Measurements from ENCODE around the gene DSN1.

The DSN1 gene

DNA sequence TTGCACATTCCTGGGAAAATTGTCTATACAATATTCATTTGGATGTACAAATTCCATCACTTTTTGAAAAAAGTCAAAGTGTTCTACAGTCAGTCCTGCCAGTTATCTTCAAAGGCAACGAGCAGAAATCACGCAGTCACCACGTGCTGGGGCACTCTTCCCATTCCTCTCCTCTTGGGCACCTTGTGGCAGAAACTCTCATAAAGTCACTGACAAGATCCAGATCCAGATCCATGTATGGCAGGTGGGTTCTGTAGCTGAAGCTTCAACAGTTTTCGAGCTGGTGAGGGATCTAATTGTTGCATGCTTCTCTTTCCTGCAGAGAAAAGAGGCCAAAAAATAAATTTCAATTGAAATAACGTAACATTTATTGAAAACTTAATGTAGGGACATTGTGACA lies 21.0 kb downstream of the DSN1 start:
- Histone ChIP-seq H3K9ac (ENCODE audit: low read length) (no peak overlapping the region), H3K4me1 (ENCODE audit: insufficient read depth, low read length, severe bottlenecking) (peaks cover 3% of the 10 kb centered on the region), H4K20me1 (ENCODE audit: insufficient read depth, low read length) (no peaks in the 10 kb centered on the region), H3K9me2 (ENCODE audit: low read depth, low read length) (no peaks in the 10 kb centered on the region), H2AFZ (ENCODE audit: low read length) (no peak overlapping the region), H3K79me2 (ENCODE audit: insufficient read depth, low read length) (no peaks in the 10 kb centered on the region), H3K27ac (ENCODE audit: low read depth, low read length, poor library complexity, severe bottlenecking) (no peak overlapping the region), H3K4me2 (ENCODE audit: low read length) (no peak overlapping the region), H3K9me3 (ENCODE audit: low read length) (no peaks in the 10 kb centered on the region), H3F3A (ENCODE audit: insufficient read depth, low read length) (no peaks in the 10 kb centered on the region), H3K27me3 (ENCODE audit: insufficient read depth, low read length) (no peaks in the 10 kb centered on the region), H3K36me3 (ENCODE audit: insufficient read depth, low read length) (peaks cover 62% of the 10 kb centered on the region), H3K4me3 (ENCODE audit: low read depth, low read length, poor library complexity, severe bottlenecking) (no peak overlapping the region)
- TF ChIP-seq, protein P1, sequence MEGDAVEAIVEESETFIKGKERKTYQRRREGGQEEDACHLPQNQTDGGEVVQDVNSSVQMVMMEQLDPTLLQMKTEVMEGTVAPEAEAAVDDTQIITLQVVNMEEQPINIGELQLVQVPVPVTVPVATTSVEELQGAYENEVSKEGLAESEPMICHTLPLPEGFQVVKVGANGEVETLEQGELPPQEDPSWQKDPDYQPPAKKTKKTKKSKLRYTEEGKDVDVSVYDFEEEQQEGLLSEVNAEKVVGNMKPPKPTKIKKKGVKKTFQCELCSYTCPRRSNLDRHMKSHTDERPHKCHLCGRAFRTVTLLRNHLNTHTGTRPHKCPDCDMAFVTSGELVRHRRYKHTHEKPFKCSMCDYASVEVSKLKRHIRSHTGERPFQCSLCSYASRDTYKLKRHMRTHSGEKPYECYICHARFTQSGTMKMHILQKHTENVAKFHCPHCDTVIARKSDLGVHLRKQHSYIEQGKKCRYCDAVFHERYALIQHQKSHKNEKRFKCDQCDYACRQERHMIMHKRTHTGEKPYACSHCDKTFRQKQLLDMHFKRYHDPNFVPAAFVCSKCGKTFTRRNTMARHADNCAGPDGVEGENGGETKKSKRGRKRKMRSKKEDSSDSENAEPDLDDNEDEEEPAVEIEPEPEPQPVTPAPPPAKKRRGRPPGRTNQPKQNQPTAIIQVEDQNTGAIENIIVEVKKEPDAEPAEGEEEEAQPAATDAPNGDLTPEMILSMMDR (IDR thresholded peaks at IDR 0.05; ENCODE audit: low read length) = no peak
- no peak for TF ChIP-seq EZH2 (IDR thresholded peaks at IDR 0.05; ENCODE audit: borderline replicate concordance, low read length)

GRCh38 chr20:36745927-36746659 lies 27.5 kb downstream of the DSN1 start, which contains the start of gene NDRG3:
Gene NDRG3 (minus strand): TSS chr20:36746090. CDS start chr20:36721735, 24,355 bp downstream.
- Histone ChIP-seq H4K20me1 (ENCODE audit: insufficient read depth, low read length) (no peaks in the 10 kb centered on the region), H2AFZ (ENCODE audit: low read length) (peak within 1 kb of the TSS; percentile 92), H3K79me2 (ENCODE audit: insufficient read depth, low read length) (no peaks in the 10 kb centered on the region), H3K9me3 (ENCODE audit: low read length) (no peaks in the 10 kb centered on the region), H3K27ac (ENCODE audit: low read depth, low read length, poor library complexity, severe bottlenecking) (peak within 1 kb of the TSS; percentile 22), H3K4me2 (ENCODE audit: low read length) (peak within 1 kb of the TSS; percentile 97), H3K36me3 (ENCODE audit: insufficient read depth, low read length) (peaks cover 6% of the 10 kb centered on the region; the same call in 1 of the 2 replicates), H3K9me2 (ENCODE audit: low read depth, low read length) (no peaks in the 10 kb centered on the region), H3K4me1 (ENCODE audit: insufficient read depth, low read length, severe bottlenecking) (peaks cover 18% of the 10 kb centered on the region), H3K27me3 (ENCODE audit: insufficient read depth, low read length) (no peaks in the 10 kb centered on the region), H3F3A (ENCODE audit: insufficient read depth, low read length) (no peaks in the 10 kb centered on the region), H3K4me3 (ENCODE audit: low read depth, low read length, poor library complexity, severe bottlenecking) (peak within 1 kb of the TSS; percentile 85), H3K9ac (ENCODE audit: low read length) (peak within 1 kb of the TSS; percentile 83)
- TF ChIP-seq, protein P1 (IDR thresholded peaks at IDR 0.05; ENCODE audit: low read length) = no peak
- TF ChIP-seq EZH2 (IDR thresholded peaks at IDR 0.05; ENCODE audit: borderline replicate concordance, low read length) = no peak

GRCh38 chr20:36745234-36745926 lies 28.2 kb downstream of the DSN1 start:
- no peak overlapping the region for H3K27ac ChIP-seq (ENCODE audit: low read depth, low read length, poor library complexity, severe bottlenecking)
- no peaks in the 10 kb centered on the region for H3K9me2 ChIP-seq (ENCODE audit: low read depth, low read length)
- no peaks in the 10 kb centered on the region for H3F3A ChIP-seq (ENCODE audit: insufficient read depth, low read length)

More at GRCh38 chr20:36745234-36745926, 28.2 kb downstream of the DSN1 start:
- no peaks in the 10 kb centered on the region for H3K36me3 ChIP-seq (ENCODE audit: insufficient read depth, low read length)
- H3K4me1 ChIP-seq (ENCODE audit: insufficient read depth, low read length, severe bottlenecking) = peaks cover 18% of the 10 kb centered on the region
- H4K20me1 ChIP-seq (ENCODE audit: insufficient read depth, low read length) = no peaks in the 10 kb centered on the region
- peak overlapping the region; percentile 69 for H3K9ac ChIP-seq (ENCODE audit: low read length)
- H3K9me3 ChIP-seq (ENCODE audit: low read length) = no peaks in the 10 kb centered on the region
- no peak for TF ChIP-seq EZH2 (IDR thresholded peaks at IDR 0.05; ENCODE audit: borderline replicate concordance, low read length)
- TF ChIP-seq, protein P1 (IDR thresholded peaks at IDR 0.05; ENCODE audit: low read length) = peak; percentile 19; the same call in 1 of the 2 replicates
- peak overlapping the region; percentile 39; the same call in 1 of the 2 replicates for H2AFZ ChIP-seq (ENCODE audit: low read length)
- peak overlapping the region; percentile 85 for H3K4me3 ChIP-seq (ENCODE audit: low read depth, low read length, poor library complexity, severe bottlenecking)
- no peaks in the 10 kb centered on the region for H3K27me3 ChIP-seq (ENCODE audit: insufficient read depth, low read length)
- peak overlapping the region; percentile 97 for H3K4me2 ChIP-seq (ENCODE audit: low read length)
- H3K79me2 ChIP-seq (ENCODE audit: insufficient read depth, low read length) = no peaks in the 10 kb centered on the region

All from OCI-LY1 (cell line).